ENCODE measurements around the gene WDR37. TPM values are rescaled to one million over a fixed set of nuclear protein-coding genes. Genes with fewer than 3 reads are reported as not detected.

The WDR37 gene
- polyA plus RNA-seq, 3 donors, result 7.1 to 33.6 (median 8.6) TPM

DNA sequence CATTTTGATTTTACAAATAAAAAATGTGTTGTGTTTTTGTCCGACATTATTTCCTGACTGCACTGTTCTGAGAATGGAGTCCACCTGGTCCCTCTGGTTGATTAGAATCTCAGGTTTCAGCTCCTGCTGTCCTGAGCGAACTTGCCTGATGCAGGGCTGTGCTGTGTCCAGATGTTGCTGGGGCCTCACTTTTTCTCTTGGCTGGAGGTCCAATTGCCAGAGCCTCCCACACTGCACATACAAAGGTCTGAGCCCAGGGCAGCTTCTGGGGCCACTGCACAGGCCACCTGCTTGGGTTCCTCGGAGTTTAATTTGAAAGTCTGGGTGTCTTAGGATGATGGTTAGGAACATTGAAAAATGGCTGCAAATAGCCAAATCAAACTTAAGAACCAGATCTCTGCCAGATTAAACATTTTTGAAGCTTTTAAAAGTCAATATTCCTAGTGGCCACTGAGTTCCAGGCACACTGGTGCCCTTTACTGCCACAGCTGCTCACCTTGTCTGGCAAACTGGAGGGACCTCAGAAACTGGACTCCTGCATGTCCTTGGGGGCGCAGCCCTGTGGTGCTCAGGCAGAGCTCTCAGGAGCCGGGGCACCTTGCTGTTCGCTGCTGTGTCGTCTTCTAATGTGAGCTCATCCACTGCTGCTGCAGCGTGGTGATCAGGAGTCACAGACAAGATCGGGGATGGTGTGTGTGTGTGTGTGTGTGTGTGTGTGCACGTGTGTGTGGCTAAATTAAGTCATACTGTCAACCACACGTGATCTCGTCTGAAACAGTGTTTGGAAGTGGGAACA, 75.0 kb downstream of the WDR37 start:
- WGBS (ENCODE audit: insufficient coverage), result 96% methylated on average over 9 of the region's 12 CpGs
- TF ChIP-seq, protein P1, sequence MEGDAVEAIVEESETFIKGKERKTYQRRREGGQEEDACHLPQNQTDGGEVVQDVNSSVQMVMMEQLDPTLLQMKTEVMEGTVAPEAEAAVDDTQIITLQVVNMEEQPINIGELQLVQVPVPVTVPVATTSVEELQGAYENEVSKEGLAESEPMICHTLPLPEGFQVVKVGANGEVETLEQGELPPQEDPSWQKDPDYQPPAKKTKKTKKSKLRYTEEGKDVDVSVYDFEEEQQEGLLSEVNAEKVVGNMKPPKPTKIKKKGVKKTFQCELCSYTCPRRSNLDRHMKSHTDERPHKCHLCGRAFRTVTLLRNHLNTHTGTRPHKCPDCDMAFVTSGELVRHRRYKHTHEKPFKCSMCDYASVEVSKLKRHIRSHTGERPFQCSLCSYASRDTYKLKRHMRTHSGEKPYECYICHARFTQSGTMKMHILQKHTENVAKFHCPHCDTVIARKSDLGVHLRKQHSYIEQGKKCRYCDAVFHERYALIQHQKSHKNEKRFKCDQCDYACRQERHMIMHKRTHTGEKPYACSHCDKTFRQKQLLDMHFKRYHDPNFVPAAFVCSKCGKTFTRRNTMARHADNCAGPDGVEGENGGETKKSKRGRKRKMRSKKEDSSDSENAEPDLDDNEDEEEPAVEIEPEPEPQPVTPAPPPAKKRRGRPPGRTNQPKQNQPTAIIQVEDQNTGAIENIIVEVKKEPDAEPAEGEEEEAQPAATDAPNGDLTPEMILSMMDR (IDR thresholded peaks at IDR 0.05), result no peak
- H3K27ac ChIP-seq (ENCODE audit: low read depth in 1 of 2, low read length in 2 of 2), result no peak overlapping the region
- peaks cover 0 to 2% (median 0%) of the 10 kb centered on the region in 3 donors for H3K27me3 Mint-ChIP-seq (ENCODE audit: low read depth in 3 of 3)
- peak overlapping the region in 2 of 7 donors; percentile 0 to 19 for H3K27ac Mint-ChIP-seq
- H3K79me2 ChIP-seq (ENCODE audit: insufficient read depth, low read length), result no peaks in the 10 kb centered on the region
- H3K9ac ChIP-seq (ENCODE audit: insufficient read depth, low read length, poor library complexity, severe bottlenecking), result no peak overlapping the region
- no peaks in the 10 kb centered on the region for H3K27me3 ChIP-seq (ENCODE audit: control insufficient read depth in 2 of 2, insufficient read depth in 2 of 2, low read length in 2 of 2)
- peaks cover 53 to 58% of the 10 kb centered on the region in 2 donors for H3K36me3 ChIP-seq (replicated peaks in 1 of 2; ENCODE audit: control insufficient read depth in 1 of 2, insufficient read depth in 2 of 2, low read length in 2 of 2)
- H3K4me3 ChIP-seq (replicated peaks in 1 of 3; ENCODE audit: low read depth in 2 of 3, low read length in 3 of 3), result no peak overlapping the region
- no peak overlapping the region for H3K4me2 ChIP-seq (replicated peaks; ENCODE audit: extremely low read depth, low read length, poor library complexity, severe bottlenecking)
- no peak overlapping the region for H3K4me3 Mint-ChIP-seq
- no peaks in the 10 kb centered on the region for H3K4me1 ChIP-seq (ENCODE audit: control insufficient read depth in 1 of 2, insufficient read depth in 2 of 2, low read length in 2 of 2)
- H3K9me3 Mint-ChIP-seq, result peaks cover 0 to 1% (median 0%) of the 10 kb centered on the region in 7 donors
- no peak overlapping the region for H2AFZ ChIP-seq (ENCODE audit: insufficient read depth, low read depth, low read length, poor library complexity, severe bottlenecking)
- DNase-seq, result no peak
- peaks cover 56% of the 10 kb centered on the region for H4K20me1 ChIP-seq (ENCODE audit: insufficient read depth, low read length)
- H3K36me3 Mint-ChIP-seq, result peaks cover 54 to 62% of the 10 kb centered on the region in 2 donors
- H3K4me1 Mint-ChIP-seq, result no peaks in the 10 kb centered on the region
- intact Hi-C loops (cut with micrococcal nuclease), result no loop called here
- H3K9me3 ChIP-seq (replicated peaks in 1 of 2; ENCODE audit: control insufficient read depth in 1 of 2, insufficient read depth in 1 of 2, low read length in 2 of 2), result no peaks in the 10 kb centered on the region

DNA sequence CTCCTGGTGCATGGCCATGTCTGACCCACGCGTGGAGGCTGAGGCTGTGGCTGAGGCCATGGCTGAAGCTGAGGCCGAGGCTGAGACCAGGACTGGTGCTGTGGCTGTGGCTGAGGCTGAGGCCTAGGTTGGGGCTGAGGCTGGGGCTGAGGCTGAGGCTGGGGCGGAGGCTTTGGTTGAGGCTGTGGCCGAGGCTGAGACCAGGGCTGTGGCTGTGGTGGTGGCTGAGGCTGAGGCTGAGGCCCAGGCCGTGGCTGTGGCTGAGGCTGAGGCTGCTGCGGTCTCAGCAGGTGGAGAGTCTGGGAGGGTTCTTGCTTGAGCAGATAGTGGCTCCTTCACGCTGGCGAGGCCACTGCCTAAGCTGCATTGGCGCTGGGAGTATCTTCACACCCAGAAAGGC, 76.4 kb downstream of the WDR37 start:
- Histone ChIP-seq H3K4me1 (ENCODE audit: control insufficient read depth in 1 of 2, insufficient read depth in 2 of 2, low read length in 2 of 2) (no peaks in the 10 kb centered on the region), H3K36me3 (replicated peaks in 1 of 2; ENCODE audit: control insufficient read depth in 1 of 2, insufficient read depth in 2 of 2, low read length in 2 of 2) (peaks cover 40 to 44% of the 10 kb centered on the region in 2 donors), H3K4me3 (replicated peaks in 1 of 3; ENCODE audit: low read depth in 2 of 3, low read length in 3 of 3) (no peak overlapping the region), H4K20me1 (ENCODE audit: insufficient read depth, low read length) (peaks cover 46% of the 10 kb centered on the region), H2AFZ (ENCODE audit: insufficient read depth, low read depth, low read length, poor library complexity, severe bottlenecking) (no peak overlapping the region), H3K27ac (ENCODE audit: low read depth in 1 of 2, low read length in 2 of 2) (no peak overlapping the region), H3K27me3 (ENCODE audit: control insufficient read depth in 2 of 2, insufficient read depth in 2 of 2, low read length in 2 of 2) (no peaks in the 10 kb centered on the region), H3K79me2 (ENCODE audit: insufficient read depth, low read length) (no peaks in the 10 kb centered on the region), H3K9ac (ENCODE audit: insufficient read depth, low read length, poor library complexity, severe bottlenecking) (no peak overlapping the region), H3K4me2 (replicated peaks; ENCODE audit: extremely low read depth, low read length, poor library complexity, severe bottlenecking) (no peak overlapping the region), H3K9me3 (replicated peaks in 1 of 2; ENCODE audit: control insufficient read depth in 1 of 2, insufficient read depth in 1 of 2, low read length in 2 of 2) (peaks cover 0 to 3% of the 10 kb centered on the region in 2 donors)
- intact Hi-C loops (cut with micrococcal nuclease), result no loop called here
- Mint-ChIP-seq H3K27ac (peak overlapping the region in 1 of 7 donors; percentile 11), H3K36me3 (peaks cover 41 to 48% of the 10 kb centered on the region in 2 donors), H3K9me3 (peaks cover 0 to 9% (median under 1%) of the 10 kb centered on the region in 7 donors), H3K27me3 (ENCODE audit: low read depth in 3 of 3) (peaks cover 0 to 2% (median 2%) of the 10 kb centered on the region in 3 donors), H3K4me1 (no peaks in the 10 kb centered on the region), H3K4me3 (no peak overlapping the region)
- WGBS (ENCODE audit: insufficient coverage), result 99% methylated on average over 5 of the region's 10 CpGs
- DNase-seq, result no peak
- TF ChIP-seq, protein P1 (IDR thresholded peaks at IDR 0.05), result no peak
